Muscle layer of duodenum (tissue), 2 donors: Measurements from ENCODE around the gene DDI1.
"Not testable (repeated sequence)": the region's sequence is repeated elsewhere in the genome, so short reads cannot be mapped to it uniquely, and the experiment has no call there.

Experiments
- H3K27ac ChIP-seq: one replicate; pipeline ENCODE4 v1.7.0; 2013; ENCODE audit warnings: mild to moderate bottlenecking, low read length
- H3K27me3 ChIP-seq: one replicate; pipeline ENCODE4 v1.7.0; 2013; ENCODE audit warnings: low read depth, mild to moderate bottlenecking, control low read depth, low read length
- H3K36me3 ChIP-seq, 2 donors: one replicate each; pipeline ENCODE4 v1.7.0; 2013; ENCODE audit warnings: low read length in 2 of 2, control low read depth in 1 of 2, mild to moderate bottlenecking in 1 of 2; ENCODE audit not compliant: insufficient read depth in 2 of 2, control insufficient read depth in 1 of 2
- H3K4me1 ChIP-seq, 2 donors: one replicate each; pipeline ENCODE4 v1.7.0; 2013; ENCODE audit warnings: low read length in 2 of 2, mild to moderate bottlenecking in 2 of 2, control low read depth in 1 of 2, moderate library complexity in 1 of 2; ENCODE audit not compliant: insufficient read depth in 2 of 2, control insufficient read depth in 1 of 2
- H3K4me3 ChIP-seq, 2 donors: one replicate each; pipeline ENCODE4 v1.7.0; 2013; ENCODE audit warnings: low read length in 2 of 2, low read depth in 1 of 2, mild to moderate bottlenecking in 1 of 2
- H3K9me3 ChIP-seq, 2 donors: one replicate each; pipeline ENCODE4 v1.7.0; 2013; ENCODE audit warnings: low read length in 2 of 2, control low read depth in 1 of 2, mild to moderate bottlenecking in 1 of 2; ENCODE audit not compliant: control insufficient read depth in 1 of 2
- donor health status: healthy.

Gene DDI1

DNA sequence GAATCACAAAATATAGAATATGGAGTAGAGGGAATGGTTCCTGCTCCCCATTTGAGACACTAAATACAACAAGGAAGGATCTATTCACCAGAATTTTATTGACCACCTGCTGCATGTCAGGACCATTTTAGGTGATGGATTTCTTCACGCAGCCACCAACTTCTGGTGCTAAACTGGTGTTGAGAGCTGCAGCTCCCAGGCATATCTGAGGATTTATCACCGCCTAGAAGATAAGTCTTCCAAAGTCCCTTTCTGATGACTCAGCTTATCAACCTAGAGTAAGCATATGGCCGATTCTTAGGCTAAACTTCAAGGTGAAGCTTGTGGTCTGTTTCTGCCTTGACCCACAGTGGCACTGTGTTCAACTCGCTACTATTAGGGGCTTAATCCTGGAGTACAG is 6.7 kb downstream of the DDI1 start:
- Histone ChIP-seq H3K4me3 (no peak overlapping the region), H3K27ac (no peak overlapping the region), H3K9me3 (no peaks in the 10 kb centered on the region), H3K27me3 (no peaks in the 10 kb centered on the region), H3K4me1 (no peaks in the 10 kb centered on the region), H3K36me3 (no peaks in the 10 kb centered on the region)

DNA sequence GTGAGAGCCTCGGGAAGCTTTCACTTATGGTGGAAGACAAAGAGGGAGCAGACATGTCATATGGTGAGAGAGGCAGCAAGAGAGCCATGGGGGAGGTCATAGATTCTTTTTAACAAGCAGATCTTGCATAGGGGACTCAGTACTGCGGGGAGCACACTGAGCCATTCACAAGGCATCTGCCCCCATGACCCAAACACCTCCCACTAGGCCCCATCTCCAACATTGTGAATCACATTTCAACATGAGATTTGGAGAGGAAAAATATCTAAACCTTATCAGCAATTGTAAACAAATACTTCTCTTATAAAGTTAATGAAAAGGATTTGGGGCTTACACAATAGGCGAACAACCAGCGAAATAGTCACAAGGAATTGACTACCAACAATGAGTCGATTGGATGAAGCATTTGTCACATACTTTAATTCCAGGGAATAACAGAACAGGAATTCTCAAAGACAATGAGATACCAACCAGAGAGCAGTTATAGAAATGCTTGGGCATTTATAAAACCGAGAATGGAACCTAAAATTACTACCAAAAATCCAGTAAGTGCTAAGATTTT is 7.3 kb downstream of the DDI1 start:
- no peaks in the 10 kb centered on the region for H3K27me3 ChIP-seq
- H3K4me3 ChIP-seq = no peak overlapping the region
- H3K4me1 ChIP-seq = no peaks in the 10 kb centered on the region
- no peaks in the 10 kb centered on the region for H3K9me3 ChIP-seq
- H3K36me3 ChIP-seq = no peaks in the 10 kb centered on the region
- H3K27ac ChIP-seq = no peak overlapping the region

DNA sequence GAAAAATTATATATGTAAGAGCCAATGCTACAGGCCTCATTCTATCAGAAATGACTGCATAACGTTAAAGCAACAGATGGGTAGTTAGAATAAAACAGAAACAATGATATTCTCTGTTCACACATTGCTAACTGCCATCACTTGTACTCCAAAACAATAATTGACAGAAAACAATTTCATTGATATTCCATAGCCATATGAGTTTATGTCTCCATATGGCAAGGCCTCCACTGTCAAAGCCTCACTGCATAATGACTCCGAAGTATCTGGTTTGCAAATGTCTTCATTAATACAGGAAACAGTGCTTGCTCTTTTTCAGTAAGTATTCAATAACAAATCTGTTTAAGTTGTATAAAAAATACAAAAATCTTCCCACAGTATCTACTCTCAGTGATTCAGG is 9.9 kb downstream of the DDI1 start:
- H3K36me3 ChIP-seq = no peaks in the 10 kb centered on the region
- no peaks in the 10 kb centered on the region for H3K4me1 ChIP-seq
- H3K4me3 ChIP-seq = no peak overlapping the region
- H3K27me3 ChIP-seq = no peaks in the 10 kb centered on the region
- no peak overlapping the region for H3K27ac ChIP-seq
- no peaks in the 10 kb centered on the region for H3K9me3 ChIP-seq

DNA sequence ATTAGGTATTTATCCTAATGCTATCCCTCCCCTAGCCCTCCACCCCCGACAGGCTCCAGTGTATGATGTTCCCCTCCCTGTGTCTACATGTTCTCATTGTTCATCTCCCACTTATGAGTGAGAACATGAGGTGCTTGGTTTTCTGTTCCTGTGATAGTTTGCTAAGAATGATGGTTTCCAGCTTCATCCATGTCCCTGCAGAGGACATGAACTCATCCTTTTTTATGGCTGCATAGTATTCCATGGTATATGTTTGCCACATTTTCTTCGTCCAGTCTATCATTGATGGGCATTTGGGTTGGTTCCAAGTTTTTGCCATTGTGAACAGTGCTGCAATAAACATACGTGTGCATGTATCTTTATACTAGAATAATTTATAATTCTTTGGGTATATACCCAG is 10.4 kb downstream of the DDI1 start:
- not testable (repeated sequence) for H3K9me3 ChIP-seq, H3K4me1 ChIP-seq, H3K27me3 ChIP-seq, H3K4me3 ChIP-seq, H3K36me3 ChIP-seq, H3K27ac ChIP-seq

DNA sequence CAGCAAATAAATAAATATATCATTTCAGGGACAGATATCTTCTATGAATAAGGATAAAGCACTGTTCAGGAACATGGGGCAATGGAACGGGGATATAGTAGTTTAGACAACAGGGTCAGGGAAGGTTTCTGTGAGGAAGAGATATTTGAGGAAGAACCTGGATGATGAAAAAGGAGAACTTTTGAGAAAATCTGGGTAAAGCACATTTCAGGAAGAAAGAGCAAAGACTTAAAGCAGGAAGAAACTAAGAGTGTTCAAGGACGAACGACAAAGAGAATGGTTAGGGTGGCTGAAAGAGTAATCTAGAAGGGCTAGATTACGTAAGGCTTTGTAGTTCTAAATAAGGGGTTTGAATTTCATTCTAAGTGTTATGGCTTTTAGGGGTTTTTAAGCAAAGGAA is 12.7 kb downstream of the DDI1 start:
- no peaks in the 10 kb centered on the region for H3K27me3 ChIP-seq
- H3K9me3 ChIP-seq = no peaks in the 10 kb centered on the region
- H3K4me3 ChIP-seq = no peak overlapping the region
- no peaks in the 10 kb centered on the region for H3K36me3 ChIP-seq
- no peaks in the 10 kb centered on the region for H3K4me1 ChIP-seq
- no peak overlapping the region for H3K27ac ChIP-seq

DNA sequence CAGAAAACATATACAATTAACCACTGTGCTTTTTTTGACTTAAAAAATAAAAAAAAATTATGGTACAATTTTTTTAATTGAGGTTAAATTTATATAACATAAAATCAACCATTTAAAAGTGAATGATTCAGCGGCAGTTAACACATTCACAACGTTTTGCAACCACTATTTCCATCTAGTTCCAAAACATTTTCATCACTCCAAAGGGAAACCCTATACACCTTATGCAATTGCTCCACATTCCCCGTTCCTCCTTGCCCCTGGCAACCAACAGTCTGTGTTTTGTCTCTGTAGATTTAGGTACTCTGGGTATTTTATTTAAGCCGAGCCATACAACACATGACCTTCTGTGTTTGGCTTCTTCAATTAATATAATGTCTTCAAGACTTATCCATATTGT is 15.3 kb downstream of the DDI1 start:
- Histone ChIP-seq H3K9me3 (no peaks in the 10 kb centered on the region), H3K36me3 (no peaks in the 10 kb centered on the region), H3K4me1 (no peaks in the 10 kb centered on the region), H3K27ac (no peak overlapping the region), H3K4me3 (no peak overlapping the region), H3K27me3 (no peaks in the 10 kb centered on the region)

DNA sequence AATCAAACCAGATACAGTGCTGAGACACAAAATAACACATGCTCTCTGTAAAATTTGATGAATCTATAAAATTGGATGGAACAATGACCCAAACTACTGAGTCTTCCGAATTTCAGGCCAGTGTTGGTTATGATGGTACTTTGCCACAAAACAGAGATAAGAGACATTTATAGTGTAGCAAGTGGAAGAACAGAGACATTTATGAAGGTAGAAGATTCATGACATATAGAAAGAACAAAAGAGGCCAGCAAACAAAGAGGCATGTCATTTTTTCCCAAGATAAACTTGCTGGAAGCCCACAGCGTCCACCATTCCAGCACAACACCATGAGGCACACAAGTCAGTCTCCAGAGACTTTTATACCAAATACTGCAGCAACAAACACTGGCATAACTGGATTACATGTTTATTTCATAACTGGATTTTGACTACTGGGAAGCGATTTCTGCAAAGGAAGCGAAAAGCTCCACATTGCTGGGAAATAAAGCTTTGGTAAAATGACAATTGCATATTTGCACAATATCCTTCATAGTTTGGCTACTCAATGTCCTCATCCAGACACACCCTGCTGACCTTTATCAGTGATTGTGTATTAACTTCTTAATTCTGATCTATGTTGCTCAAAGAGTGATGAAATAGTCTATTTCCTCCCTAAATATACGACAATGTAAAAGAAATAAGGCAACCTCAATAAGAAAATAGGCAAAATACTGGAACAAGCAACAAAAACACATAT is 17.5 kb downstream of the DDI1 start:
- Histone ChIP-seq H3K36me3 (no peaks in the 10 kb centered on the region), H3K4me1 (no peaks in the 10 kb centered on the region), H3K27me3 (no peaks in the 10 kb centered on the region), H3K4me3 (no peak overlapping the region), H3K9me3 (no peaks in the 10 kb centered on the region), H3K27ac (no peak overlapping the region)

DNA sequence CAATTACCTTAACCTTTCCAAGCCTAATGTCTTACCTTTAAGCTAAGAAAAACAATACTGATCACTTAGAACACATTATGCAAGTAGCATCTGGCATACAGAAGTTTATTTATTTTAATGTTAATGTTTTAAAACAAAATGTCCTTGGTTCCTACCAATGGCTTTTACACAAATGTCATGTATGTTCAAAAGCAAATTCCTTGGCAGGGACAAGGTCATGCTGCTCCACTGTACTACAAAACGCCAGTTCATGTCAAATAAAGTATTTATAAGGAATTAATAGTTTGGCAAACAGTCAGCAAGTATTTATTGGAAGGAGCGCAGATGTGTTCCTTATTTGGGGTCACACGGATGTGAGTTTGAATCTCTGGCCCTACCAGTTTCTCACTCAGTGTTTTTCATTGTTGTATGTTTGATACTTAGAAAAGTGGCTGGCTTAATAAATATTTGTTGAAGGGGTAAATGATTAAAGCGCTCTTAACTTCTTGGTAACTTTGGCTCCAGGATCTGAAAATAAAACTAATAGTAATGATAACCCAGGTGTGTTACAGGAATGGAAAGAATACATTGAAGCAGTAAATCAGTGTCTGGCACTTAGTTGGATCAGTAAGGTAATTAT is 18.6 kb downstream of the DDI1 start:
- Histone ChIP-seq H3K9me3 (no peaks in the 10 kb centered on the region), H3K36me3 (no peaks in the 10 kb centered on the region), H3K4me1 (no peaks in the 10 kb centered on the region), H3K27ac (no peak overlapping the region), H3K4me3 (no peak overlapping the region), H3K27me3 (no peaks in the 10 kb centered on the region)

DNA sequence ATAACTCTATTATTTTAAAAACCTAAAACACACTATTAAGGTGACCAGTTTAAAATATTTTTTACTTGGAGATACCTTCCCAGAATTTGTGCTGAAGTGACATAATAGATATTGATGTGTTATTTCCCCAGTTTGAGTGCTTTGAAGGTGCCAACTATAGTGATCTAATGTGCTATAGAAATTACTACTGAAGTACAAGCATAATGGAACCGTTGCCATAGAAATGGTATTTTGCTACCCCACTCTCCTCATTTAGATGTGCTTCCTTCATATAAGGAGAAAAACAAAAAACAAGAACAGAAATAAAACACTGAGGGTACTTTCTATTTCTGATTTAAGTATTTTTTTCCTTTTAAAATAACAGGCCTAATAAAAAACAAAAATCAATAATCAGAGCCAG is 19.2 kb downstream of the DDI1 start:
- H3K9me3 ChIP-seq = no peaks in the 10 kb centered on the region
- H3K27ac ChIP-seq = no peak overlapping the region
- no peaks in the 10 kb centered on the region for H3K36me3 ChIP-seq
- H3K4me3 ChIP-seq = no peak overlapping the region
- H3K27me3 ChIP-seq = no peaks in the 10 kb centered on the region
- no peaks in the 10 kb centered on the region for H3K4me1 ChIP-seq

DNA sequence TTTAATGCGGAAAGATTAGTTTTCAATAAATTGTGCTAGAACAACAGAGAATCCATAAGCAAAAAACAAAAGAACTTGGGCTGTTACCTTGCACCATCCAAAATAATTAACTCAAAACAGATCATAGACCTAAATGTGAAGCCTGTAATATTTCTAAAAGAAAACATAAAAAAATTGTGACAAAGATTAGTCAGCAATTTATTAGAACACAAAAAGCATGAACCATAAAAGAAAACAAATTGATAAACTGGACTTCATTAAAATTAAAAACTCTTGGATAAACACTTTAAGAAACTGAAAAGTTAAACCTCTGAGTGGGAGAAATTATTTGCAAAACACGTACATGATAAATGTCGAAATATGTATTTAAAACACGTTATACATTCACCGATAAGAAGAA is 21.5 kb downstream of the DDI1 start:
- Histone ChIP-seq H3K4me1 (no peaks in the 10 kb centered on the region), H3K36me3 (no peaks in the 10 kb centered on the region), H3K9me3 (no peaks in the 10 kb centered on the region), H3K27ac (no peak overlapping the region), H3K27me3 (no peaks in the 10 kb centered on the region), H3K4me3 (no peak overlapping the region)

DNA sequence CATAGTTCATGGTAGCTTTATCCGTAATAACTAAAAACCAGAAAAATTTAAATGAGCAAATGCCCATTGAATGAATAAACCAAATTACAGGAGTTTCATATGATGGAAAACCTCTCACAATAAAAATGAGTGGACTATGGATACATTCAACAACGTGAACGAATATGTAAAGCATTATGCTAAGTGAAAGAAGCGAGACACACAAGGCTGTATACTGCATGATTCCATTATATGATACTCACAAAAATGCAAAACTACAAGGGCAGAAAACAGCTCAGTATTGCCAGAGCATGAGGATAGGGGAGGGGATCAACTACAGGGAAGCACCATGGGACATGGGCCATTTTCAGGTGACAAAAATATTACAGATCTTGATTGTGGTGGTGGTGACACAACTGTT is 22.2 kb downstream of the DDI1 start:
- no peaks in the 10 kb centered on the region for H3K9me3 ChIP-seq
- no peaks in the 10 kb centered on the region for H3K4me1 ChIP-seq
- no peak overlapping the region for H3K27ac ChIP-seq
- H3K4me3 ChIP-seq = no peak overlapping the region
- H3K36me3 ChIP-seq = no peaks in the 10 kb centered on the region
- H3K27me3 ChIP-seq = no peaks in the 10 kb centered on the region
